ENCODE results near the gene TMEM59L.

GRCh38 chr19:18612051-18612771 is 459 bp upstream of the TMEM59L start:
- TF ChIP-seq, protein P1, sequence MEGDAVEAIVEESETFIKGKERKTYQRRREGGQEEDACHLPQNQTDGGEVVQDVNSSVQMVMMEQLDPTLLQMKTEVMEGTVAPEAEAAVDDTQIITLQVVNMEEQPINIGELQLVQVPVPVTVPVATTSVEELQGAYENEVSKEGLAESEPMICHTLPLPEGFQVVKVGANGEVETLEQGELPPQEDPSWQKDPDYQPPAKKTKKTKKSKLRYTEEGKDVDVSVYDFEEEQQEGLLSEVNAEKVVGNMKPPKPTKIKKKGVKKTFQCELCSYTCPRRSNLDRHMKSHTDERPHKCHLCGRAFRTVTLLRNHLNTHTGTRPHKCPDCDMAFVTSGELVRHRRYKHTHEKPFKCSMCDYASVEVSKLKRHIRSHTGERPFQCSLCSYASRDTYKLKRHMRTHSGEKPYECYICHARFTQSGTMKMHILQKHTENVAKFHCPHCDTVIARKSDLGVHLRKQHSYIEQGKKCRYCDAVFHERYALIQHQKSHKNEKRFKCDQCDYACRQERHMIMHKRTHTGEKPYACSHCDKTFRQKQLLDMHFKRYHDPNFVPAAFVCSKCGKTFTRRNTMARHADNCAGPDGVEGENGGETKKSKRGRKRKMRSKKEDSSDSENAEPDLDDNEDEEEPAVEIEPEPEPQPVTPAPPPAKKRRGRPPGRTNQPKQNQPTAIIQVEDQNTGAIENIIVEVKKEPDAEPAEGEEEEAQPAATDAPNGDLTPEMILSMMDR (conservative IDR thresholded peaks at IDR 0.05; ENCODE audit: low read depth, low read length), result no peak
- TF ChIP-seq POLR2A (IDR thresholded peaks at IDR 0.05; ENCODE audit: low read depth, low read length), result no peak
- TF ChIP-seq, protein P2, sequence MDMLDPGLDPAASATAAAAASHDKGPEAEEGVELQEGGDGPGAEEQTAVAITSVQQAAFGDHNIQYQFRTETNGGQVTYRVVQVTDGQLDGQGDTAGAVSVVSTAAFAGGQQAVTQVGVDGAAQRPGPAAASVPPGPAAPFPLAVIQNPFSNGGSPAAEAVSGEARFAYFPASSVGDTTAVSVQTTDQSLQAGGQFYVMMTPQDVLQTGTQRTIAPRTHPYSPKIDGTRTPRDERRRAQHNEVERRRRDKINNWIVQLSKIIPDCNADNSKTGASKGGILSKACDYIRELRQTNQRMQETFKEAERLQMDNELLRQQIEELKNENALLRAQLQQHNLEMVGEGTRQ (IDR thresholded peaks at IDR 0.05; ENCODE audit: low read depth, low read length), result no peak
- no peak for TF ChIP-seq CHD1 (IDR thresholded peaks at IDR 0.05; ENCODE audit: low read depth, low read length)
- TF ChIP-seq NFE2L2 (IDR thresholded peaks at IDR 0.05; ENCODE audit: low read depth, low read length), result no peak

All from IMR-90 (cell line).